LNCAP (cell line): ENCODE data around the gene SLIT3.

Experiments
- CTCF ChIP-seq: fragments of 450-650 bp; IDR thresholded peaks from 2 replicates; pipeline ENCODE4 v1.5.1; 2017; ENCODE audit warnings: mild to moderate bottlenecking

The SLIT3 gene

GRCh38 chr5:168808051-168808616, 492.8 kb downstream of the SLIT3 start:
- no peak for TF ChIP-seq CTCF

DNA sequence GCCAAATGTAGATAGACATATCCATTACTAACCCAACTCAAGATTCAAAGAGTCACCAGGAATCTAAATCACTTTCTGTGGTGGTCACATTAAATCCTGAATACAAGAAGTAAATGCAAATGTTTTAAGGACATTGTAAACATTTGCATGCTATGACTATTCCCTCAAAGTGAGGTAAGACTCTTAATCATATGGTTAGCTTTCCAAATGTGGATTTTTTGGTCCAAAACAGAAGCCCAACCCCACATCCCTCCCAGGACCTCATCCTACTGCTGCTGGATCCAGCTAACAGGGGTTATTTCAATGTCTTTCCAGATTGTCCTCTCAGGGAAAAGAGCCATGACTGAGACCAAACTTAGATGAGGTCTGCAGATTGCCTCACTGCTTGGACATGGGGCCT, 493.7 kb downstream of the SLIT3 start:
- TF ChIP-seq CTCF: no peak

DNA sequence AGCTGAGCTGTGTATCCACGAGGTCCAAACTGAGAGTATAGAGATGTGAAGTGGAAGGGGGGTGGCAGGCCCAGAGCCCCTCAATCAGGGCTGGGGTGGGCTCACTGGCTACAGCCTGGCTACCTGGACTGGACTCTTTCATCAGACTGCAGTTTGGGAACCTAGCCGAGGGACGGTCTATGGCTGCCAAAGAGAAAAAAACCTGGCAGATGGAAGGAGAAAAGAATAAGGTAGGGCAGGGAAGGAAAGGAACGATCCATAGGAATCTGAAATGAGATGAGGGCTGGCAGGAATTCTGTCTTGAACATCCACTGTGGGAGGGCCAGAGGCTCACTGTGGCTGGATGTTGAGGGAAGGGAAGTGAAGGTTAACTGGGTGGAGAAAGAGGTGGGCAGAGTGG, 497.4 kb downstream of the SLIT3 start:
- TF ChIP-seq CTCF: no peak

GRCh38 chr5:168802337-168802736, 498.6 kb downstream of the SLIT3 start:
- no peak for TF ChIP-seq CTCF

DNA sequence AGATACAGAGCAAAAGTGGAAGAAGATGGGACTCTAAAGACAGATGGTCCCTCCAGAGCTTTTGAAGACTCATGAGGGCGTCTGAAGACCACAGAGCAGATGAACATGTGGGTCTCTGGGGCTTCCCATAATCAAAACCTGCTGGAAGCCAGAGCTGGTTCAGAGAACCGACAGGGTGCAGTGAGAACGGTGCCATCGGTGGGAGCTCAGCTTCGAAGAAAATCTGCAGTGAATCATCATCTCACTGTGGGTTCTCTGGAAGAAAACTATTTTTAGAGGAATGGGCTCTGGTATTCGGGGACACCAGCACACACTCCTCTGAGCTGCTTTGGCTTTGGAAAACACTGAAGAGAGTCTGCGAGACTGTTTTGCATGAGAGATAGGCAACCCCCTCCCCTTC, 499.4 kb downstream of the SLIT3 start:
- TF ChIP-seq CTCF: no peak

DNA sequence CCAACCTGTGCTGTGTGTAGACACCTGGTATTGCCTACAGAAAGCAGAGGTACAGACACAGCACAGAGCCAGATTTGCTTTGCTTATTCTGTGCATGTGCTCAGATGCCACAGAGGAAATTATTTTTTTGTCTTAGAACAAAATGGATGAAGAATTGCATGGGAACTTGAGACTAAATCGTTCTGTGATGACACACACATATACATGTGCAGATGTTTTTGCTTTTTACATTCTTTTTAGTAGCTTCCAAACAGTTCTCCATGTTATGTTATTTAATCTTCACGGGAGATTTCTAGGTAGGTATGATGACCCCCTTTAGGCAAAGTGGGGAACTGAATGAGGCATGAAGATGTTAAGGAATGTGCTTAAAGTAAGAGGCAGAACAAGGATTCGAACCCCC, 500.2 kb downstream of the SLIT3 start:
- no peak for TF ChIP-seq CTCF

DNA sequence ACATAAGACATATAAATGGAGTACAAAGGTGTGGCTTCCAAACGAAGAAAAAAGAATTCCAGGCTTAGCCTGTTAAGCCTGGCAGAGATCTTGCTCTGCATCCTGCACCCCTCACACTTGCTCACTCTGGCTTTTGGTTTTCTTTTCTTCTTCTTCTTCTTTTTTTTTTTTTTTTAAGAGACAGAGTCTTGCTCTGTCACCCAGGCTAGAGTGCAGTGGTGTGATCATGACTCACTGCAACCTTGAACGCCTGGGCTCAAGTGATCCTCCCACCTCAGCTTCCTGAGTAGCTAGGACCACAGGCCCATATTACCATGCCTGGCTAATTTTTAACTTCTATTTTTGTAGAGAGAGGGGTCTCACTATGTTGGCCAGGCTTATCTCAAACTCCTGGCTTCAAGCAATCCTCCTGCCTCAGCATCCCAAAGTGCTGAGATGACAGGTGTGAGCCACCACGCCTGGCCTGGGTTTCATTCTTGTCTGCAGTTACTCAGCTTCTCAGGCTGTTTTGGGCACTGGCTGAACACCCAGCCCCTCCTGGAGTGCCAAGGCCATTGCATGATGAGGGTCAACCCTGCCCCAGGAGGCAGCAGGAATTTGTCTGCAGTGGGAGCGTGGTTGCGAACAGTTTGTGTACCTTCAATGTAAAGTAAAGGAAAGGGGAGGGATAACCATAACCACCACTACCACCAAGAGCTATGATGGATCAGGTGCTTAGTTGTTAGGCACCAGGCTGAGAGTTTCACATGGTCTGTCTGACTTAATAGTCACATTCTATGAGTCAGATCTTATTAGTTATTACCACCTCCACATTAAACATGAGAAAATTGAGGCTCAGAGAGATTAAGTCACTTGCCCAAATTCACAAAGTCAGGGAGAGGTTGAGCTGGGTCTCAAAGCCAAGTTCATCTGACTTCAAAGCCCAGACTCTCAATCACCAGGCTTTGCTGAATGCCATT, 502.6 kb downstream of the SLIT3 start:
- no peak for TF ChIP-seq CTCF
